Astrocyte of the cerebellum (primary cell): Measurements from ENCODE around the gene ABHD17A.
A peak's percentile ranks its signal among the peaks of the same experiment; 100 is the strongest.

ENCODE experiments used
- DNase-seq: peaks from one replicate; pipeline ENCODE4 v3.0.0-alpha.2; 2011; ENCODE audit warnings: low read depth
- H3K4me3 ChIP-seq: 2 replicates; pipeline ENCODE4 v1.5.1; 2011; ENCODE audit warnings: mild to moderate bottlenecking, low read depth, low read length, moderate library complexity
- CTCF ChIP-seq: IDR thresholded peaks from 2 replicates; pipeline ENCODE4 v1.5.1; 2012; ENCODE audit warnings: low read length, low read depth, moderate library complexity, mild to moderate bottlenecking; ENCODE audit errors: missing control alignments
- in situ Hi-C: cut with HindIII; loops from 2 replicates; pipeline ENCODE4 v1.10.0; 2017; ENCODE audit warnings: low sequenced_read_pairs

The ABHD17A gene

GRCh38 chr19:1847684-1848398 is 37.5 kb downstream of the ABHD17A start:
- peak overlapping the region; percentile 90 for H3K4me3 ChIP-seq
- DNase-seq, result no peak
- no peak for TF ChIP-seq CTCF
- in situ Hi-C loops, result no loop called here

GRCh38 chr19:1847348-1847683 is 38.0 kb downstream of the ABHD17A start:
- peak overlapping the region; percentile 90 for H3K4me3 ChIP-seq
- no peak for TF ChIP-seq CTCF
- in situ Hi-C loops, result no loop called here
- DNase-seq, result no peak

- in situ Hi-C loops, result no loop called here
- DNase-seq, result no peak
- H3K4me3 ChIP-seq, result peak overlapping the region; percentile 90
- TF ChIP-seq CTCF, result no peak
These were observed 38.6 kb downstream of the ABHD17A start for GRCh38 chr19:1846517-1847204.

- no peak overlapping the region for H3K4me3 ChIP-seq
- TF ChIP-seq CTCF, result no peak
- in situ Hi-C loops, result no loop called here
- DNase-seq, result no peak
These were observed 39.7 kb downstream of the ABHD17A start for GRCh38 chr19:1845642-1846041.

- no peak overlapping the region for H3K4me3 ChIP-seq
- no peak for TF ChIP-seq CTCF
- DNase-seq, result no peak
- in situ Hi-C loops, result no loop called here
These were observed 40.2 kb downstream of the ABHD17A start for GRCh38 chr19:1845125-1845515.

- TF ChIP-seq CTCF, result no peak
- no peak overlapping the region for H3K4me3 ChIP-seq
- in situ Hi-C loops, result no loop called here
These were observed 40.7 kb downstream of the ABHD17A start for GRCh38 chr19:1844513-1845124.

More at GRCh38 chr19:1844513-1845124, 40.7 kb downstream of the ABHD17A start:
- no peak for DNase-seq
